Measurements from ENCODE around the gene CCDC138.

Gene CCDC138

DNA sequence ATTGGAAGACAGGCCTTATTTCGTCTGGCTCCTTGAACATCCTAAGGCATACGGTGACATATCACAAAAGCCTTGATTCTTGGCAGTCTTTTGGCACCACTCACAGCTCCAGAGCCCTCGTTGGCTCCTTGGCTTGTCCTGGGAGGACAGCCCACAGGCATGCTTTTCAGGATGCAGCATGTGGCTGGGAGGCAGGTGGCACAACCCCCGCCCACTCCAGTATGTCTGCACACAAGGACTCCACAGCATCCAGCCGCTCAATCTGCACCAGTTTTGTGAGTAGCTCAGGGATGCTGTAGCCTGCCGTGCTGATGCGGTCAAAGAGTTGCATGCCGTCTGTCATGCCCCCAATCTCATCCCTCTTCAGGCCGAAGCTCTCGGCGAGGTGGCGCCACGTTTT lies 110.2 kb downstream of the CCDC138 start:
- DNase-seq = no peak

DNA sequence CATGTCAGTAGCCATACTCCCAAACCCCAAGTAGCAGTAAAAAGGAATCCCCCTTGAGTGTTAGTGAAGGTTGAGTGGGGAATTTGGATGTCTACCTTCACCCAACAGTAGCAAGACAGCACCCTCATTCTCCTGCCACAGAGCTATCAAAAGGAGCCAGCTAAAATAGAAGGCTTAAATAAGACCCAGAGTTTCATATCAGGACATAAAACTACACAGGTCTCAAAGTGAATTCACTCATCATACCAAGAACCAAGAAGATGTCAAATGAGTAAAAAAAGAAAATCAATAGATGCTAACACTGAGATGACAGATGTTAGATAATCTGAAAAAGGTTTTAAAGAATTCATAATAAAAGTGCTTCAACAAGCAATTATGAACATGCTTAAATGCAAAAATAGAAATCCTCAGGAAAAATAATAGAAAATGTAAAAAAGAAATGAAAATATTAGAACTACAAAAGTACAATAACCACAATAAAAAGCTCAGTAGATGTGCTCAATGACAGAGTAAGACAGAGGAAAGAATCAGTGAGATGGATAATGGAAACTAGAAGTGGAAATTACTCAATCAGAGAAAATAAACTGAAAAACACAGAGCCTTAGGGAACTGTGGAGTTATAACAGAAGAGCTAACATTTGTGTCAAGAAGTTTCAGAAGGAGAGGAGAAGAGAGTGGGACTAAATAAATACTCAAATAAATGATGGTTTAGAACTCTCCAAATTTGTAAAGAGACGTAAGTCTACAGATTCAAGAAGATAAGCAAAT lies 111.9 kb downstream of the CCDC138 start:
- no peak for DNase-seq

- DNase-seq = no peak
Observed at GRCh38 chr2:108904680-108905079, 118.1 kb downstream of the CCDC138 start.

DNA sequence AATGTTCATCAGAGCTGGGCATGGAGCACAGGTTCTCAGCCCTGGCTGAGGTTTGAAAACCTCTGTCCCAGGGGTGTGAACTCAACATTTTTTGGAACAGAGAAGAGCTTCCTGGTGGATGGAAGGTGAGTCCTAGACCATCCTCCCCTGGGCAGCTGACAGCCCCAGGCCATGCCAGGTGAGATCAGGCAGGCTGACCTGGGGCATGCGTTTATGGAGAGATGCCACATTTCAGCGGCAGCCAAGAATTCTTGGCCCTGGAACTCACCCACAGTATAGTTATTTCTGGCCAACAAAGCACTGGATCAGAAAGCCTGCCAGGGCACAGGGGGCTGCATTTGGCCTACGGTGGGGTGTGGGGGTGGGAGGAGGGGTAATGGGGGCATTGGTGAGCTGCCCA lies 118.6 kb downstream of the CCDC138 start:
- DNase-seq = no peak

DNA sequence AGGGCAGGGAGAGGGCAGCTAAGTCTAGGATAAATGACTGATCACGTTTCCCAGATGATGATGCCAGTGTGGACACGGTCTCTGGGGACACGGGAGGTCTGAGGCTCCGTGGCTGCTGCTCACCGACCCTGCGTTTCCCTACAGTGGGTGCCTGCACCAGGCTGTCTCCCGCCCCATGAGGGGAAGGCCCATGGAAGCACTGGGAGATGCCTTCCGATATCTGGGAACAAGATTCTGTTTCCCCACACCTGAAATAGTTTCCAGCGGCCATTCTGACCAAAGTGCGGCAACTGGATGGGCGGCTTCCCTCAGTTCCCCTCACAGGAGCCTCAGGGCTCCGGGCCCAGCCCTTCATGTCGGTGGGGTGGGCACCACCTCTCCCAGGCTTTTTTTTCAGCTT lies 119.3 kb downstream of the CCDC138 start:
- no peak for DNase-seq

- DNase-seq = no peak
Observed at GRCh38 chr2:108906403-108907077, 120.0 kb downstream of the CCDC138 start.

DNA sequence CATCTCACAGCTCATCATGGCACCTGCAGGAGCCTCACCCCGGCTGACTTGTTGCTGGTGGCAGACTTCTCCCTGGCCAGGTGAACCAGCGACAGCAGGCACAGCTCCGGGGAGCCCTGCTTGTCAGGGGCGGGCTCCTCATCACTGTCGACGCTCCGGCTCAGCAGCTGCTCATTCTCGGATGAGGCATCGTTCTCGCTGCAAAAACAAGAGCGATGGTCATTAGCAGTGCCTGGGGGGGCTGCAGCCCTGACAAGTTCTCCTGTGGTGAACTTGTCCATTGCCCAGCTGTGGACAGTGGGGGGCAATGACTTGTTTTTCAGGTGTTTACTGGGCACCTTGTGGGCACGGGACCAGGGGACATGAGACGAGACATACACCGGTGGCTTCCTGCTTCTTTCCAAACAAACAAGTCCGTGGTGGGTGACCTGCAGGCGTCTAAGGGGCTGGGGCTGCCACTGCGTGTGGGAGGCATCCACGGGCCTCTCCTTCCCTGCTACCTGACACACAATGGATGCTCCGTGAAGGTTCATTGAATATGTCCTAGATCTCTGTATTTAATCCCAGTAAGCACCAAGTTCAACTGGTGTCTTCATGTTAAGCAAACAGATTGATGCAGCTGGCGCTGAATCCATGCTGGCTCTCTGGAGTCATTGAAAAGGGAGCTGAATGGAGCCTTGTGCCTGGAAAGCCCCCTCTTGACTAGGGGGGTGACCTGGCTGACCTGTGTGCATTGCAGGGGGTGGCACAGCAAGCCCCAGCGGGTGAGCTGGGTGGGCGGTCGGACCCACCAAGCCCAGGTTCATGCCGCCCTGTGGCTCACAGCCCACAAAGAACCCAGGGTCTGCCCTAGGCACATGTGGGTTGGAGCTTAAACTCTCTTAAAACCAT lies 121.5 kb downstream of the CCDC138 start:
- no peak for DNase-seq

DNA sequence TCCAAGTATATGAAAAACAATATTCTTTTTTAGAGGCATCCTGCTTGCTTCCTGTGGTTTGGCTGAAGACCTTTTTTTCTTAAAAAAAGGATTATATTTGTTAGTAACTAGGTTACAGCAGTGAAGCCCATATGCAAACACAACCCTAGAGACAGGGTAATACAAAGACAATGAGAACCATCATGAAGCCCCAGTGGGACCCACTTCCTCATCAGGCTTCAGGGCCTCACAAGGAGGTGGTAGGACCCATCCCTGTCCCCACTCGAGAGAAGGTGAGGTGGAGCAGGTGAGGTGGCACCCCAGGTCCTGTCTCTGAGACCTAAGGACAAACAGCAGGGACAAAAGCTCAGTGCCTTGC lies 122.1 kb downstream of the CCDC138 start:
- no peak for DNase-seq

- DNase-seq = no peak
Observed at GRCh38 chr2:108909275-108909823, 122.8 kb downstream of the CCDC138 start.

GRCh38 chr2:108910011-108910431 lies 123.5 kb downstream of the CCDC138 start:
- no peak for DNase-seq

- no peak for DNase-seq
Observed at GRCh38 chr2:108910541-108911396, 124.2 kb downstream of the CCDC138 start.

- no peak for DNase-seq
Observed at GRCh38 chr2:108911401-108911800, 124.8 kb downstream of the CCDC138 start.

- no peak for DNase-seq
Observed at GRCh38 chr2:108911807-108912628, 125.4 kb downstream of the CCDC138 start.

DNA sequence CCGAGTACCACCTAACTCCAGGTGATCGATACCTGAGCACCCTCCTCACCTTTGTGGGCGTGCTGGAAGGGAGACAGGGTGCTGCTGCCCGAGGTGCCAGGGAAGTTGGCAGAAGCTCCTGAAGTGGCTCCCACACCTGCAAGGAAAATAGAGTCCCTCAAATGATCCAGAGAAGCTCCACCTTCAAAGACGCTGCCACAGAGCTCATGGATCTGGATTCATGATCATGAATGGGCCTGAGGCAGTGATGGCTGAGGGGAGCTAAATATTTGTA lies 126.0 kb downstream of the CCDC138 start:
- no peak for DNase-seq

- DNase-seq = no peak
Observed at GRCh38 chr2:108916122-108916795, 129.7 kb downstream of the CCDC138 start.

- DNase-seq = no peak
Observed at GRCh38 chr2:108916796-108917421, 130.3 kb downstream of the CCDC138 start.

DNA sequence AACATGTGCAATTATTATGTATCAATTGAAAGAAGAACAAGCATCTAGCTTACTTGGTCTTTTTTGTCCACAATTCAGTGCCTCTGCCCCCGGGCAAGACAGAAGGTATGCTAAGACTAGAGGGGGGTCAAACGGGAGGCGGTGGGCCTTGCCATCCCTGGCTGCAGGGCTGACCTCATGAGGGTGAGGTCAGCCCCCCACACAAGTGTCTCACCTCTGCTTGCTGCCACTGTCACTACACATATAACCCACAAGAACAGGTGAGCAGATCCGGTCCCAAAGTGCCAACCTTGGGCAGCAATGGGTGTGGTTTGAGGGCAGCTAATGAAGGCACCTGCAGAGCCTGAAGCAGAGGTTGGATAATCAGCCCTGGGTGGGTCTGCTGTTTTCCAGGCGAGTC lies 131.0 kb downstream of the CCDC138 start:
- no peak for DNase-seq

DNA sequence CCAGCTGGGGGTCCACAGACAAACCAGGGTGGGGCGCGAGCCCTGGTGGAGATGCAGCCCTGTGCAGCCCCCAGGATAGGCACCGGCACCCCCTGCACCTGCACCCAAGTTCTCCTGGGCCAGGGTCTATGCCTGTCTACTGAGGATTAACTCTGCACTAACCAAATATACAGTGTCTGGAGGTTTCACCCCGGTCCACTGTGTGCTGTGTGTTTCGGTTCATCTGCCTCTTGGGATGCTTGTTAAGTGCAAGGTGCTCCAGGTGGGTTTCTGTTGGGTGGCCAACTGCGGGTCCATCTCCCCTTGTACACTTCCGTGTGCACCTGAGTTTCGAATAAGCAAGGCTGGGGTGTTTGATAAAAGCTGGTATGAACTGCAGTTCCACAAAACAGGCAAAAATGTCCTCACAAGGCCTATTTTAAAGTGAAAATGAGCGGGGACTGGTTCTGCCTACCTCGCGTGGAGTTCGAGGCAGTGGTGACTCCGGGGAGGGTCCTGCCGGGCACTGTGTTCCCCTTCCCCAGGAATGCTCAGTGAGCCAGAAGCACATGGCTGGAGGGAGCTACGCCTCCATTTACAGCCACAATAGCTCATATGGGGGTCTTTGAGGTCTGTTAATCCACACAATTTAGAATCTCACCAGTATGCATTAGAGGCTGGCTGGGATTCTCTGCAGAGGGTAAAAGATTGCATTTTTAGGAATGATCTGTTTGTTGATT lies 131.7 kb downstream of the CCDC138 start:
- no peak for DNase-seq

GRCh38 chr2:108918941-108919341 lies 132.4 kb downstream of the CCDC138 start:
- no peak for DNase-seq
